K562 (cell line): ENCODE measurements around the gene DCST1. TPM values are rescaled to one million over a fixed set of nuclear protein-coding genes. Genes with fewer than 3 reads are reported as not detected.

ENCODE experiments used
- BRCA1 ChIP-seq, 2 experiments: fragments of 450-650 bp in 1 of 2; sonication (generic) in 1 of 2; formaldehyde crosslinking in 1 of 2; IDR thresholded peaks; 2 replicates each; pipeline versions ENCODE4 v1.5.0 to v1.6.1; 2017 to 2020; ENCODE audit warnings: mild to moderate bottlenecking in 1 of 2, missing genetic modification reagents in 1 of 2
- DPF2 ChIP-seq: fragments of 450-650 bp; IDR thresholded peaks from 2 replicates; pipeline ENCODE4 v1.6.1; 2016
- ELF2 ChIP-seq: fragments of 250-450 bp; sonication (Bioruptor Pico); IDR thresholded peaks from 2 replicates; pipeline ENCODE4 v1.5.0; 2021; ENCODE audit warnings: mild to moderate bottlenecking
- EP400 ChIP-seq: fragments of 450-650 bp; IDR thresholded peaks from 2 replicates; pipeline ENCODE4 v1.6.1; 2017; ENCODE audit warnings: antibody characterized with exemption, mild to moderate bottlenecking, moderate library complexity
- HMG20B ChIP-seq: fragments of 250-450 bp; sonication (Bioruptor Pico); IDR thresholded peaks from 2 replicates; pipeline ENCODE4 v1.5.0; 2021; ENCODE audit warnings: mild to moderate bottlenecking
- MYNN ChIP-seq, 2 experiments: sonication (generic); formaldehyde crosslinking in 1 of 2; IDR thresholded peaks; 2 replicates each; pipeline versions ENCODE4 v1.5.0 to v1.6.1; 2016 to 2020; ENCODE audit warnings: antibody characterized with exemption in 1 of 2, missing genetic modification reagents in 1 of 2
- NFYB ChIP-seq: IDR thresholded peaks from 2 replicates; pipeline ENCODE4 v1.6.1; 2011; ENCODE audit warnings: mild to moderate bottlenecking, moderate library complexity; ENCODE audit not compliant: insufficient read length; ENCODE audit errors: extremely low read depth
- PTRF ChIP-seq: fragments of 450-650 bp; IDR thresholded peaks from 2 replicates; pipeline ENCODE4 v1.6.1; 2016; ENCODE audit warnings: mild to moderate bottlenecking, missing genetic modification characterization, missing compliant biosample characterization
- SREBF1 ChIP-seq: fragments of 150-350 bp; IDR thresholded peaks from 2 replicates; pipeline ENCODE4 v1.6.1; 2014; ENCODE audit warnings: antibody characterized with exemption, low read depth, low read length, borderline replicate concordance
- ZNF696 ChIP-seq: fragments of 250-450 bp; sonication (Bioruptor Pico); conservative IDR thresholded peaks from 2 replicates; pipeline ENCODE4 v1.4.0; 2020; ENCODE audit warnings: mild to moderate bottlenecking, moderate library complexity
- ZNF766 ChIP-seq: fragments of 200-800 bp; sonication (Bioruptor generic); conservative IDR thresholded peaks from 2 replicates; pipeline ENCODE4 v1.6.1; 2016; ENCODE audit warnings: missing genetic modification characterization, missing compliant biosample characterization
- ZSCAN32 ChIP-seq: fragments of 450-650 bp; formaldehyde crosslinking; IDR thresholded peaks from 2 replicates; pipeline ENCODE4 v1.4.0; 2020; ENCODE audit warnings: mild to moderate bottlenecking, moderate library complexity
- polyA plus RNA-seq, 8 experiments: library from polyadenylated mRNA; depleted of rRNA in 4 of 8; stranded (reverse) in 5 of 8; unstranded in 3 of 8; fragments of >200 nt; fragmentation: Nextera tagmentation in 2 of 8; fragmentation: Illumina TruSeq in 1 of 8; extraction: Ambion mirVana in 2 of 8; extraction: Trizol in 1 of 8; gene quantifications; 2 replicates each; pipeline versions ENCODE4 v1.2.1 to v1.2.3, GENCODE V29; 2011 to 2014; ENCODE audit warnings: inconsistent platforms in 1 of 8, missing spikeins in 1 of 8
- total RNA-seq, 7 experiments: library from RNA; depleted of rRNA in 6 of 7; stranded (reverse); fragments of >200 nt in 6 of 7; fragmentation: Illumina TruSeq in 2 of 7; extraction: Trizol in 2 of 7; gene quantifications; 2 replicates each; pipeline versions ENCODE4 v1.2.1 to v1.2.3, GENCODE V29; 2011 to 2021; ENCODE audit warnings: low replicate concordance in 1 of 7
- TF ChIP-seq, protein P1 (sequence below): fragments of 250-450 bp; sonication (Bioruptor Pico); IDR thresholded peaks from 2 replicates; pipeline ENCODE4 v1.4.0; 2020
- TF ChIP-seq, protein P2 (sequence below): sonication (generic); formaldehyde crosslinking; IDR thresholded peaks from 2 replicates; pipeline ENCODE4 v1.8.1; 2023; ENCODE audit warnings: mild to moderate bottlenecking, missing genetic modification reagents
- TF ChIP-seq, protein P3 (sequence below): sonication (generic); formaldehyde crosslinking; IDR thresholded peaks from 2 replicates; pipeline ENCODE4 v1.8.0; 2022; ENCODE audit warnings: mild to moderate bottlenecking, missing genetic modification reagents, borderline replicate concordance
- TF ChIP-seq, protein P4 (sequence below), 2 experiments: fragments of 450-650 bp; IDR thresholded peaks; 2 replicates each; pipeline ENCODE4 v1.6.1; 2016

Gene DCST1
- total and polyA plus RNA-seq, 9 of the 15 experiments (the other 6 are each of a cell fraction or from before 2014, with no cell fraction given): not detected

DNA sequence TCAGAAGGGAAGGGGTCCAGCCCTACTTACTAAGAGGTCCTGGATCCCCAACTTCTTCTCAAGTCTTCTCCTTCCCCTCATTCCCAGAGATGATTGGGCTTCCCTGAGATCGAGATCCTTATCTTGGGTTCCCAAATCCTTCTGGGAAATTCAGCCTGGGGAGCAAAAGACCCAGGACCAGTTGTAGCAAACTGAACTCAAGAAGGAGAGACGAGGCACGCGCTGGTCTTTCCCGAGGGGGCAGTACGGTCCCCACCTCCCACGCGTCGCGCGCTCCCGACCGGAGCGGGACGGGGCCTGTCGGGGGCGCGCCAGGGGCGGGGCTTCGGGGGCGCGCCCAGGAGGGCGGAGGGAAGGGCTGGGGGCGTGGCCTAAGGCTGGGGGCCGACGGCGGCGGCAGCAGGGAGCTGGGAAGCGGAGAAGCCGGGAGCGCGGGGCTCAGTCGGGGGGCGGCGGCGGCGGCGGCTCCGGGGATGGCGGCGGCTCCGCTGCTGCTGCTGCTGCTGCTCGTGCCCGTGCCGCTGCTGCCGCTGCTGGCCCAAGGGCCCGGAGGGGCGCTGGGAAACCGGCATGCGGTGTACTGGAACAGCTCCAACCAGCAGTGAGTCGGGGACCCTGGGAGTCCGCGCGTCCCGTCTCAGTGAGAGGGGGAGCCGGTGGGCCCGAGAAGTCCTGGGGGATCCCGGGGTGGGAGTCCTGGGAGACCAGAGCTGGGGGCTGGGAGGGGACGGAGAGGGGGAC, 45.0 kb downstream of the DCST1 start, which contains the start of gene EFNA3 (continued):
- TF ChIP-seq, protein P1, sequence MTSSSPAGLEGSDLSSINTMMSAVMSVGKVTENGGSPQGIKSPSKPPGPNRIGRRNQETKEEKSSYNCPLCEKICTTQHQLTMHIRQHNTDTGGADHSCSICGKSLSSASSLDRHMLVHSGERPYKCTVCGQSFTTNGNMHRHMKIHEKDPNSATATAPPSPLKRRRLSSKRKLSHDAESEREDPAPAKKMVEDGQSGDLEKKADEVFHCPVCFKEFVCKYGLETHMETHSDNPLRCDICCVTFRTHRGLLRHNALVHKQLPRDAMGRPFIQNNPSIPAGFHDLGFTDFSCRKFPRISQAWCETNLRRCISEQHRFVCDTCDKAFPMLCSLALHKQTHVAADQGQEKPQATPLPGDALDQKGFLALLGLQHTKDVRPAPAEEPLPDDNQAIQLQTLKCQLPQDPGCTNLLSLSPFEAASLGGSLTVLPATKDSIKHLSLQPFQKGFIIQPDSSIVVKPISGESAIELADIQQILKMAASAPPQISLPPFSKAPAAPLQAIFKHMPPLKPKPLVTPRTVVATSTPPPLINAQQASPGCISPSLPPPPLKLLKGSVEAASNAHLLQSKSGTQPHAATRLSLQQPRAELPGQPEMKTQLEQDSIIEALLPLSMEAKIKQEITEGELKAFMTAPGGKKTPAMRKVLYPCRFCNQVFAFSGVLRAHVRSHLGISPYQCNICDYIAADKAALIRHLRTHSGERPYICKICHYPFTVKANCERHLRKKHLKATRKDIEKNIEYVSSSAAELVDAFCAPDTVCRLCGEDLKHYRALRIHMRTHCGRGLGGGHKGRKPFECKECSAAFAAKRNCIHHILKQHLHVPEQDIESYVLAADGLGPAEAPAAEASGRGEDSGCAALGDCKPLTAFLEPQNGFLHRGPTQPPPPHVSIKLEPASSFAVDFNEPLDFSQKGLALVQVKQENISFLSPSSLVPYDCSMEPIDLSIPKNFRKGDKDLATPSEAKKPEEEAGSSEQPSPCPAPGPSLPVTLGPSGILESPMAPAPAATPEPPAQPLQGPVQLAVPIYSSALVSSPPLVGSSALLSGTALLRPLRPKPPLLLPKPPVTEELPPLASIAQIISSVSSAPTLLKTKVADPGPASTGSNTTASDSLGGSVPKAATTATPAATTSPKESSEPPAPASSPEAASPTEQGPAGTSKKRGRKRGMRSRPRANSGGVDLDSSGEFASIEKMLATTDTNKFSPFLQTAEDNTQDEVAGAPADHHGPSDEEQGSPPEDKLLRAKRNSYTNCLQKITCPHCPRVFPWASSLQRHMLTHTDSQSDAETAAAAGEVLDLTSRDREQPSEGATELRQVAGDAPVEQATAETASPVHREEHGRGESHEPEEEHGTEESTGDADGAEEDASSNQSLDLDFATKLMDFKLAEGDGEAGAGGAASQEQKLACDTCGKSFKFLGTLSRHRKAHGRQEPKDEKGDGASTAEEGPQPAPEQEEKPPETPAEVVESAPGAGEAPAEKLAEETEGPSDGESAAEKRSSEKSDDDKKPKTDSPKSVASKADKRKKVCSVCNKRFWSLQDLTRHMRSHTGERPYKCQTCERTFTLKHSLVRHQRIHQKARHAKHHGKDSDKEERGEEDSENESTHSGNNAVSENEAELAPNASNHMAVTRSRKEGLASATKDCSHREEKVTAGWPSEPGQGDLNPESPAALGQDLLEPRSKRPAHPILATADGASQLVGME (CRISPR knock-in tag): no peak
- TF ChIP-seq ZNF696 (no peak), ZNF766 (CRISPR knock-in tag) (peak; percentile 92), DPF2 (peak; percentile 26; the same call in 1 of the 2 replicates), MYNN (IDR thresholded peaks at IDR 0.05) (no peak), MYNN (CRISPR knock-in tag; IDR thresholded peaks at IDR 0.05) (no peak), ZSCAN32 (CRISPR knock-in tag) (no peak), EP400 (no peak), ELF2 (no peak), SREBF1 (no peak), NFYB (no peak), BRCA1 (IDR thresholded peaks at IDR 0.05) (no peak), BRCA1 (CRISPR knock-in tag; IDR thresholded peaks at IDR 0.05) (no peak), PTRF (tag) (no peak), HMG20B (CRISPR knock-in tag) (no peak)
- TF ChIP-seq, protein P2, sequence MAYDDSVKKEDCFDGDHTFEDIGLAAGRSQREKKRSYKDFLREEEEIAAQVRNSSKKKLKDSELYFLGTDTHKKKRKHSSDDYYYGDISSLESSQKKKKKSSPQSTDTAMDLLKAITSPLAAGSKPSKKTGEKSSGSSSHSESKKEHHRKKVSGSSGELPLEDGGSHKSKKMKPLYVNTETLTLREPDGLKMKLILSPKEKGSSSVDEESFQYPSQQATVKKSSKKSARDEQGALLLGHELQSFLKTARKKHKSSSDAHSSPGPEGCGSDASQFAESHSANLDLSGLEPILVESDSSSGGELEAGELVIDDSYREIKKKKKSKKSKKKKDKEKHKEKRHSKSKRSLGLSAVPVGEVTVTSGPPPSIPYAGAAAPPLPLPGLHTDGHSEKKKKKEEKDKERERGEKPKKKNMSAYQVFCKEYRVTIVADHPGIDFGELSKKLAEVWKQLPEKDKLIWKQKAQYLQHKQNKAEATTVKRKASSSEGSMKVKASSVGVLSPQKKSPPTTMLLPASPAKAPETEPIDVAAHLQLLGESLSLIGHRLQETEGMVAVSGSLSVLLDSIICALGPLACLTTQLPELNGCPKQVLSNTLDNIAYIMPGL: no peak
- TF ChIP-seq, protein P3, sequence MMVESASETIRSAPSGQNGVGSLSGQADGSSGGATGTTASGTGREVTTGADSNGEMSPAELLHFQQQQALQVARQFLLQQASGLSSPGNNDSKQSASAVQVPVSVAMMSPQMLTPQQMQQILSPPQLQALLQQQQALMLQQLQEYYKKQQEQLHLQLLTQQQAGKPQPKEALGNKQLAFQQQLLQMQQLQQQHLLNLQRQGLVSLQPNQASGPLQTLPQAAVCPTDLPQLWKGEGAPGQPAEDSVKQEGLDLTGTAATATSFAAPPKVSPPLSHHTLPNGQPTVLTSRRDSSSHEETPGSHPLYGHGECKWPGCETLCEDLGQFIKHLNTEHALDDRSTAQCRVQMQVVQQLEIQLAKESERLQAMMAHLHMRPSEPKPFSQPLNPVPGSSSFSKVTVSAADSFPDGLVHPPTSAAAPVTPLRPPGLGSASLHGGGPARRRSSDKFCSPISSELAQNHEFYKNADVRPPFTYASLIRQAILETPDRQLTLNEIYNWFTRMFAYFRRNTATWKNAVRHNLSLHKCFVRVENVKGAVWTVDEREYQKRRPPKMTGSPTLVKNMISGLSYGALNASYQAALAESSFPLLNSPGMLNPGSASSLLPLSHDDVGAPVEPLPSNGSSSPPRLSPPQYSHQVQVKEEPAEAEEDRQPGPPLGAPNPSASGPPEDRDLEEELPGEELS (CRISPR knock-in tag): no peak
- TF ChIP-seq, protein P4, sequence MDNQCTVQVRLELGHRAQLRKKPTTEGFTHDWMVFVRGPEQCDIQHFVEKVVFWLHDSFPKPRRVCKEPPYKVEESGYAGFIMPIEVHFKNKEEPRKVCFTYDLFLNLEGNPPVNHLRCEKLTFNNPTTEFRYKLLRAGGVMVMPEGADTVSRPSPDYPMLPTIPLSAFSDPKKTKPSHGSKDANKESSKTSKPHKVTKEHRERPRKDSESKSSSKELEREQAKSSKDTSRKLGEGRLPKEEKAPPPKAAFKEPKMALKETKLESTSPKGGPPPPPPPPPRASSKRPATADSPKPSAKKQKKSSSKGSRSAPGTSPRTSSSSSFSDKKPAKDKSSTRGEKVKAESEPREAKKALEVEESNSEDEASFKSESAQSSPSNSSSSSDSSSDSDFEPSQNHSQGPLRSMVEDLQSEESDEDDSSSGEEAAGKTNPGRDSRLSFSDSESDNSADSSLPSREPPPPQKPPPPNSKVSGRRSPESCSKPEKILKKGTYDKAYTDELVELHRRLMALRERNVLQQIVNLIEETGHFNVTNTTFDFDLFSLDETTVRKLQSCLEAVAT (IDR thresholded peaks at IDR 0.05): no peak
